IMR-90 (cell line): ENCODE data around the gene LRRTM3.

Experiments
- BHLHE40 ChIP-seq: fragments of 150-350 bp; IDR thresholded peaks from 2 replicates; pipeline ENCODE4 v1.6.1; 2016; ENCODE audit warnings: mild to moderate bottlenecking, low read depth, low read length
- CTCF ChIP-seq: conservative IDR thresholded peaks from 2 replicates; pipeline ENCODE4 v1.5.1; 2012; ENCODE audit warnings: mild to moderate bottlenecking, low read depth, low read length, improper control_type of control experiment
- FOS ChIP-seq: fragments of 150-350 bp; IDR thresholded peaks from 2 replicates; pipeline ENCODE4 v1.6.1; 2016; ENCODE audit warnings: low read depth, low read length
- MAFK ChIP-seq: IDR thresholded peaks from 2 replicates; pipeline ENCODE4 v1.6.1; 2012; ENCODE audit warnings: low read depth, low read length, improper control_type of control experiment
- POLR2A ChIP-seq: IDR thresholded peaks from 2 replicates; pipeline ENCODE4 v1.6.1; 2012; ENCODE audit warnings: mild to moderate bottlenecking, low read depth, low read length

GRCh38 chr10:67022099-67022498 is 96.3 kb downstream of the LRRTM3 start:
- TF ChIP-seq CTCF: no peak
- TF ChIP-seq MAFK: no peak
- no peak for TF ChIP-seq FOS
- TF ChIP-seq POLR2A: no peak
- TF ChIP-seq BHLHE40: no peak
